Fibroblast of lung (primary cell): ENCODE results near the gene WFDC5.

ENCODE experiments used
- EZH2 ChIP-seq: IDR thresholded peaks from 2 replicates; pipeline ENCODE4 v1.5.1; 2012; ENCODE audit warnings: low read length, control low read depth, mild to moderate bottlenecking; ENCODE audit errors: missing control alignments
- TF ChIP-seq, protein P1 (sequence below), 2 donors: IDR thresholded peaks in 1 of 2; conservative IDR thresholded peaks in 1 of 2; 1 replicate in 1 of 2; 2 replicates in 1 of 2; pipeline ENCODE4 v1.5.1; 2011 to 2012; ENCODE audit warnings: low read length in 2 of 2, control low read depth in 1 of 2, inconsistent platforms in 1 of 2, low read depth in 1 of 2, mild to moderate bottlenecking in 1 of 2

DNA sequence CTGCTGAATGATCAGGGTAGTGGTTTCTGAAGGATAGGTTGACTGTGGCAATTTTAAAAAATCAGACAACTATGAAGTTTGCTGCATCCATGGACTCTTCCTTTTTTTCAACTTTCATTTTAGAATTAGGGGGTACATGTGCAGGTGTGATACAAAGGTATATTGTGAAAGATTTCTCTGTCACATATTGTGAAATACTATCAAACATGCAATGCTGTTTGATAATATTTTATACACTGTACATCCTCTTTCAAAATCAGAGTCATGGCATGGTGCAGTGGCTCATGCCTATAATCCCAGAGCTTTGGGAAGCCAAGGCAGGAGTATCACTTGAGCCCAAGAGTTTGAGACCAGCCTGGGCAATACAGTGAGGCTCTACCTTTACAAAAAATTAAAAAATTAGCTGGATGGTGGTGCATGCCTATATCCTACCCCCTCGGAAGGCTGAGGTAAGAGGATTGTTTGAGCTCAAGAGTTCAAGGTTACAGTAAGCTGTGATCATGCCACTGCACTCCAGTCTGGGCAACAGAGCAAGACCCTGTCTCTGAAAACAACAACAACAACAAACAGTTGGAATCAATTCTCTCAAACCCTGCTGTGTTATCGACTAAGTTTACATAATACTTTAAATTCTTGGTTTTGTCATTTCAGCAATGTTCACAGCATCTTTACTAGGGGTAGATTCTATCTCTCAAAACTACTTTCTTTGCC lies 4.7 kb upstream of the WFDC5 start:
- TF ChIP-seq, protein P1, sequence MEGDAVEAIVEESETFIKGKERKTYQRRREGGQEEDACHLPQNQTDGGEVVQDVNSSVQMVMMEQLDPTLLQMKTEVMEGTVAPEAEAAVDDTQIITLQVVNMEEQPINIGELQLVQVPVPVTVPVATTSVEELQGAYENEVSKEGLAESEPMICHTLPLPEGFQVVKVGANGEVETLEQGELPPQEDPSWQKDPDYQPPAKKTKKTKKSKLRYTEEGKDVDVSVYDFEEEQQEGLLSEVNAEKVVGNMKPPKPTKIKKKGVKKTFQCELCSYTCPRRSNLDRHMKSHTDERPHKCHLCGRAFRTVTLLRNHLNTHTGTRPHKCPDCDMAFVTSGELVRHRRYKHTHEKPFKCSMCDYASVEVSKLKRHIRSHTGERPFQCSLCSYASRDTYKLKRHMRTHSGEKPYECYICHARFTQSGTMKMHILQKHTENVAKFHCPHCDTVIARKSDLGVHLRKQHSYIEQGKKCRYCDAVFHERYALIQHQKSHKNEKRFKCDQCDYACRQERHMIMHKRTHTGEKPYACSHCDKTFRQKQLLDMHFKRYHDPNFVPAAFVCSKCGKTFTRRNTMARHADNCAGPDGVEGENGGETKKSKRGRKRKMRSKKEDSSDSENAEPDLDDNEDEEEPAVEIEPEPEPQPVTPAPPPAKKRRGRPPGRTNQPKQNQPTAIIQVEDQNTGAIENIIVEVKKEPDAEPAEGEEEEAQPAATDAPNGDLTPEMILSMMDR (conservative IDR thresholded peaks at IDR 0.05 in 1 of 2, IDR thresholded peaks at IDR 0.05 in 1 of 2; ENCODE audit: low read depth in 1 of 2, low read length in 2 of 2): no peak
- no peak for TF ChIP-seq EZH2
